Spleen (tissue), 7 donors: ENCODE results near the gene LRFN5.
"Not testable (repeated sequence)": the region's sequence is repeated elsewhere in the genome, so short reads cannot be mapped to it uniquely, and the experiment has no call there.

Experiments
- CTCF ChIP-seq, 11 experiments: fragments of 200-600 bp in 7 of 11; fragments of 450-650 bp in 4 of 11; sonication (generic) in 4 of 11; IDR thresholded peaks in 8 of 11; conservative IDR thresholded peaks in 3 of 11; 1 replicate in 7 of 11; 2 replicates in 4 of 11; pipeline versions ENCODE4 v1.4.0 to v1.8.0; 2016 to 2021; ENCODE audit warnings: antibody characterized with exemption in 11 of 11, inconsistent platforms in 4 of 11, mild to moderate bottlenecking in 1 of 11
- POLR2A ChIP-seq, 3 donors: fragments of 450-650 bp; IDR thresholded peaks; one replicate each; pipeline ENCODE4 v1.5.1; 2017; ENCODE audit warnings: antibody characterized with exemption in 3 of 3, mild to moderate bottlenecking in 1 of 3
- POLR2AphosphoS5 ChIP-seq, 3 donors: sonication (generic); formaldehyde crosslinking; IDR thresholded peaks; one replicate each; pipeline ENCODE4 v1.5.1; 2017; ENCODE audit warnings: antibody characterized with exemption in 3 of 3
- donor health status: DM: no; HTN: no; CAD: no; lungs with moderate emphysema.
- donor health status: DM: no; HTN: no; CAD: no.
- donor health status: DM: no; HTN: no; CAD: no.

GRCh38 chr14:41673601-41674000, 66.9 kb downstream of the LRFN5 start:
- not testable (repeated sequence) for TF ChIP-seq CTCF (IDR thresholded peaks at IDR 0.05 in 8 of 11, conservative IDR thresholded peaks at IDR 0.05 in 3 of 11); POLR2AphosphoS5 (IDR thresholded peaks at IDR 0.05); POLR2A (IDR thresholded peaks at IDR 0.05)
